IMR-90 (cell line): ENCODE results near the gene ATP6AP1. TPM values are rescaled to one million over a fixed set of nuclear protein-coding genes. Genes with fewer than 3 reads are reported as not detected.

Experiments used
- ATAC-seq: fragments of 200-7000 bp; cut with Tn5 transposase; 2 replicates; pipeline ENCODE4 v1.9.1; 2020; ENCODE audit warnings: low read depth, mild to moderate bottlenecking, moderate library complexity
- BruUV-seq: library from RNA; stranded (reverse); fragments of 400-500 nt; replicated peaks from 2 replicates; lab custom pipeline; 2021; lab: Mats Ljungman, UMichigan
- CTCF ChIA-PET: fragments of 300-600 bp; formaldehyde crosslinking; extraction: SDS; loops from one replicate; lab custom pipeline; 2021; ENCODE audit warnings: antibody characterized with exemption; lab: Yijun Ruan, JAX
- POLR2A ChIA-PET: fragments of 300-600 bp; sonication (Branson Sonifier 250); formaldehyde crosslinking; loops from one replicate; lab custom pipeline; 2022; ENCODE audit warnings: antibody characterized with exemption; ENCODE audit not compliant: unreplicated experiment; lab: Charles Lee
- DNase-seq: peaks from one replicate; pipeline ENCODE4 v3.0.0; 2013
- H2AFZ ChIP-seq: replicated peaks from 2 replicates; pipeline ENCODE3; 2013; ENCODE audit warnings: low read length, mild to moderate bottlenecking; ENCODE audit not compliant: poor library complexity
- H2AK5ac ChIP-seq: 2 replicates; pipeline ENCODE4 v1.6.1; 2013; ENCODE audit warnings: low read depth, low read length, inconsistent platforms
- H2AK9ac ChIP-seq: replicated peaks from 2 replicates; pipeline ENCODE3; 2013; ENCODE audit warnings: mild to moderate bottlenecking, low read depth, low read length, moderate library complexity; ENCODE audit not compliant: poor library complexity
- H2BK120ac ChIP-seq: 2 replicates; pipeline ENCODE4 v1.6.1; 2013; ENCODE audit warnings: low read depth, low read length, inconsistent platforms
- H2BK15ac ChIP-seq: 3 replicates; pipeline ENCODE4 v1.6.1; 2013; ENCODE audit warnings: low read depth, low read length, inconsistent platforms
- H2BK20ac ChIP-seq: 2 replicates; pipeline ENCODE4 v1.6.1; 2013; ENCODE audit warnings: low read depth, mild to moderate bottlenecking, inconsistent platforms, low read length, moderate library complexity
- H2BK5ac ChIP-seq: 2 replicates; pipeline ENCODE4 v1.6.1; 2013; ENCODE audit warnings: mild to moderate bottlenecking, low read depth, low read length, inconsistent platforms; ENCODE audit not compliant: poor library complexity, severe bottlenecking
- H3K14ac ChIP-seq: replicated peaks from 2 replicates; pipeline ENCODE4 v1.6.1; 2013; ENCODE audit warnings: low read depth, low read length, inconsistent platforms
- H3K18ac ChIP-seq: 2 replicates; pipeline ENCODE4 v1.6.1; 2013; ENCODE audit warnings: low read depth, low read length, control low read depth
- H3K23ac ChIP-seq: 2 replicates; pipeline ENCODE4 v1.6.1; 2013; ENCODE audit warnings: low read depth, low read length, inconsistent platforms
- H3K27ac ChIP-seq: 2 replicates; pipeline ENCODE4 v1.5.1; 2013; ENCODE audit warnings: mild to moderate bottlenecking, control low read depth, low read length; ENCODE audit not compliant: insufficient read depth
- H3K27me3 ChIP-seq: 2 replicates; pipeline ENCODE4 v1.6.1; 2013; ENCODE audit warnings: low read length; ENCODE audit not compliant: control insufficient read depth, insufficient read depth
- H3K36me3 ChIP-seq: 2 replicates; pipeline ENCODE4 v1.6.1; 2013; ENCODE audit warnings: low read length, mixed read lengths; ENCODE audit not compliant: control insufficient read depth, insufficient read depth
- H3K4ac ChIP-seq: 2 replicates; pipeline ENCODE4 v1.6.1; 2013; ENCODE audit warnings: low read depth, low read length, inconsistent platforms
- H3K4me1 ChIP-seq: 2 replicates; pipeline ENCODE4 v1.6.1; 2013; ENCODE audit warnings: low read length, mixed read lengths; ENCODE audit not compliant: control insufficient read depth, insufficient read depth
- H3K4me2 ChIP-seq: 2 replicates; pipeline ENCODE4 v1.6.1; 2013; ENCODE audit warnings: low read depth, mild to moderate bottlenecking, control low read depth, low read length, moderate library complexity
- H3K4me3 ChIP-seq: 2 replicates; pipeline ENCODE4 v1.5.1; 2013; ENCODE audit warnings: low read depth, mild to moderate bottlenecking, control low read depth, low read length, moderate library complexity; ENCODE audit not compliant: insufficient read depth
- H3K56ac ChIP-seq: 2 replicates; pipeline ENCODE4 v1.6.1; 2013; ENCODE audit warnings: low read length, inconsistent platforms; ENCODE audit not compliant: insufficient read depth; ENCODE audit errors: extremely low read depth
- H3K79me1 ChIP-seq, 2 experiments: 2 replicates each; pipeline ENCODE4 v1.6.1; 2013; ENCODE audit warnings: low read length in 2 of 2, inconsistent platforms in 1 of 2, low read depth in 1 of 2
- H3K9ac ChIP-seq: 2 replicates; pipeline ENCODE4 v1.6.1; 2013; ENCODE audit warnings: low read depth, low read length, control low read depth
- H3K9me1 ChIP-seq: 2 replicates; pipeline ENCODE4 v1.6.1; 2013; ENCODE audit warnings: low read length, inconsistent platforms; ENCODE audit not compliant: insufficient read depth
- H3K9me3 ChIP-seq: 2 replicates; pipeline ENCODE4 v1.6.1; 2013; ENCODE audit warnings: low read length; ENCODE audit not compliant: control insufficient read depth, insufficient read depth
- H4K20me1 ChIP-seq: 2 replicates; pipeline ENCODE4 v1.6.1; 2013; ENCODE audit warnings: low read length, inconsistent platforms; ENCODE audit not compliant: insufficient read depth
- H4K5ac ChIP-seq: 2 replicates; pipeline ENCODE4 v1.6.1; 2013; ENCODE audit warnings: mild to moderate bottlenecking, low read depth, low read length, control low read depth
- H4K8ac ChIP-seq, 2 experiments: 2 replicates each; pipeline ENCODE4 v1.6.1; 2013; ENCODE audit warnings: low read depth in 2 of 2, low read length in 2 of 2, control low read depth in 1 of 2, inconsistent platforms in 1 of 2
- H4K91ac ChIP-seq: 2 replicates; pipeline ENCODE4 v1.6.1; 2013; ENCODE audit warnings: low read depth, low read length, inconsistent platforms; ENCODE audit not compliant: insufficient read depth
- BHLHE40 ChIP-seq: fragments of 150-350 bp; IDR thresholded peaks from 2 replicates; pipeline ENCODE4 v1.6.1; 2016; ENCODE audit warnings: mild to moderate bottlenecking, low read depth, low read length
- CEBPB ChIP-seq: IDR thresholded peaks from 2 replicates; pipeline ENCODE4 v1.6.1; 2012; ENCODE audit warnings: low read depth, low read length, improper control_type of control experiment
- CHD1 ChIP-seq: IDR thresholded peaks from 2 replicates; pipeline ENCODE4 v1.6.1; 2012; ENCODE audit warnings: low read depth, low read length, improper control_type of control experiment
- ELK1 ChIP-seq: fragments of 150-350 bp; IDR thresholded peaks from 2 replicates; pipeline ENCODE4 v1.6.1; 2016; ENCODE audit warnings: low read depth, mild to moderate bottlenecking, low read length, moderate library complexity, borderline replicate concordance
- MAFK ChIP-seq: IDR thresholded peaks from 2 replicates; pipeline ENCODE4 v1.6.1; 2012; ENCODE audit warnings: low read depth, low read length, improper control_type of control experiment
- MAZ ChIP-seq: IDR thresholded peaks from 2 replicates; pipeline ENCODE4 v1.6.1; 2012; ENCODE audit warnings: low read depth, mild to moderate bottlenecking, low read length, improper control_type of control experiment, moderate library complexity, borderline replicate concordance
- MXI1 ChIP-seq: IDR thresholded peaks from 2 replicates; pipeline ENCODE4 v1.6.1; 2012; ENCODE audit warnings: low read depth, mild to moderate bottlenecking, low read length, moderate library complexity, borderline replicate concordance
- NFE2L2 ChIP-seq: fragments of 150-350 bp; IDR thresholded peaks from 2 replicates; pipeline ENCODE4 v1.6.1; 2016; ENCODE audit warnings: low read depth, mild to moderate bottlenecking, low read length
- POLR2A ChIP-seq: IDR thresholded peaks from 2 replicates; pipeline ENCODE4 v1.6.1; 2012; ENCODE audit warnings: mild to moderate bottlenecking, low read depth, low read length
- RAD21 ChIP-seq: IDR thresholded peaks from 2 replicates; pipeline ENCODE4 v1.6.1; 2012; ENCODE audit warnings: low read length, improper control_type of control experiment
- RCOR1 ChIP-seq: IDR thresholded peaks from 2 replicates; pipeline ENCODE4 v1.6.1; 2012; ENCODE audit warnings: mild to moderate bottlenecking, low read length, improper control_type of control experiment; ENCODE audit not compliant: insufficient replicate concordance
- RFX5 ChIP-seq: IDR thresholded peaks from 2 replicates; pipeline ENCODE4 v1.8.0; 2012; ENCODE audit warnings: low read depth, mild to moderate bottlenecking, low read length, moderate library complexity
- SMC3 ChIP-seq: fragments of 150-350 bp; IDR thresholded peaks from 2 replicates; pipeline ENCODE4 v1.6.1; 2016; ENCODE audit warnings: low read depth, mild to moderate bottlenecking, antibody characterized with exemption, low read length, moderate library complexity
- USF2 ChIP-seq: fragments of 150-350 bp; IDR thresholded peaks from 2 replicates; pipeline ENCODE4 v1.6.1; 2017; ENCODE audit warnings: mild to moderate bottlenecking, antibody characterized with exemption, low read length, low read depth
- WGBS, 2 experiments: methylation state at CpG; one replicate each; pipeline versions ENCODE4 v1.1.5 to v1.1.7; 2013; ENCODE audit warnings: missing lambda C conversion rate in 2 of 2; ENCODE audit not compliant: insufficient read length in 1 of 2; ENCODE audit errors: extremely low coverage in 2 of 2; 5-methylcytosine and 5-hydroxymethylcytosine counted together
- dilution Hi-C: fragments of 300-500 bp; cut with HindIII; formaldehyde crosslinking; loops from one replicate; pipeline ENCODE4 v1.14.3; 2018; ENCODE audit warnings: low sequenced_read_pairs; ENCODE audit not compliant: unreplicated experiment
- in situ Hi-C: fragments of 300-500 bp; cut with MboI; formaldehyde crosslinking; loops from 3 replicates; pipeline ENCODE4 v1.14.3; 2019; ENCODE audit warnings: low sequenced_read_pairs, inconsistent platforms, mixed read lengths
- intact Hi-C: fragments of 100-400 bp; cut with micrococcal nuclease; formaldehyde crosslinking; loops from 2 replicates; pipeline ENCODE4 v1.10.0; 2022
- polyA plus RNA-seq, 3 experiments: library from polyadenylated mRNA; depleted of rRNA; stranded (reverse); fragments of >200 nt; gene quantifications; 2 replicates each; pipeline ENCODE4 v1.2.3, GENCODE V29; 2012; ENCODE audit warnings: low replicate concordance in 1 of 3
- total RNA-seq: library from RNA; depleted of rRNA; stranded (reverse); fragments of >200 nt; gene quantifications from 2 replicates; pipeline ENCODE4 v1.2.3, GENCODE V29; 2012

ATP6AP1 gene
- total and polyA plus RNA-seq, 2 of the 4 experiments (the other 2 are of a cell fraction) = 13.8 to 96.7 TPM

- ATAC-seq = peak; percentile 77
- Histone ChIP-seq H3K27ac (peak within 1 kb of the TSS; percentile 95), H4K91ac (peak within 1 kb of the TSS; percentile 56), H2AFZ (peak within 1 kb of the TSS; percentile 89), H3K18ac (peak within 1 kb of the TSS; percentile 81), H2BK120ac (no peak within 1 kb of the TSS), H3K9me3 (no peaks in the 10 kb centered on the region), H4K5ac (peak within 1 kb of the TSS; percentile 70), H3K79me1 (peaks cover 0 to 12% of the 10 kb centered on the region in 2 experiments; a peak in 1 of 4 replicates), H3K36me3 (peaks cover 49% of the 10 kb centered on the region), H3K4ac (peak within 1 kb of the TSS; percentile 90), H3K9ac (peak within 1 kb of the TSS; percentile 87), H3K4me1 (peaks cover 3% of the 10 kb centered on the region), H2AK5ac (peak within 1 kb of the TSS; percentile 87), H3K4me3 (peak within 1 kb of the TSS; percentile 98), H3K9me1 (no peaks in the 10 kb centered on the region), H2AK9ac (peak within 1 kb of the TSS; percentile 98), H3K56ac (peak within 1 kb of the TSS; percentile 71), H4K8ac (peak within 1 kb of the TSS; percentile 77 to 86), H3K27me3 (no peaks in the 10 kb centered on the region), H3K14ac (peak within 1 kb of the TSS; percentile 94), H4K20me1 (peaks cover 14% of the 10 kb centered on the region), H3K4me2 (peak within 1 kb of the TSS; percentile 95), H3K23ac (peak within 1 kb of the TSS; percentile 85), H2BK15ac (no peak within 1 kb of the TSS; the same call in 2 of the 3 replicates), H2BK5ac (peak within 1 kb of the TSS; percentile 100), H2BK20ac (no peak within 1 kb of the TSS)
- DNase-seq = peak; percentile 22
- BruUV-seq = no TSS peak
- in situ Hi-C loops (no loop called here), intact Hi-C loops (no loop called here), dilution Hi-C loops (no loop called here)
- WGBS, 2 experiments = 38% methylated on average over 30 of the region's 93 CpGs; no CpG with 5 or more reads in 1 of the 2 experiments
- CTCF ChIA-PET = no interaction called here
- POLR2A ChIA-PET = interaction anchor here (1.5 kb wide), 1 partner anchor 10 kb away, joined by 3 read pairs; no protein-coding TSS in a partner anchor
- TF ChIP-seq SMC3 (no peak), ELK1 (no peak), MAFK (no peak), MAZ (no peak), POLR2A (no peak), CHD1 (no peak), RAD21 (no peak), BHLHE40 (no peak), RFX5 (no peak), MXI1 (no peak), CEBPB (no peak), NFE2L2 (no peak), USF2 (no peak), RCOR1 (no peak)
These were observed 8.7 kb downstream of the ATP6AP1 start, which contains the start of gene GDI1 for GRCh38 chrX:154436983-154437752. Gene GDI1, plus strand, starts transcription at chrX:154437154. Its CDS starts 101 bp downstream, at chrX:154437255.
